GM21825 (cell line): ENCODE data around the gene SLC2A5.

Experiments used
- ATAC-seq: cut with Tn5 transposase; IDR thresholded peaks from one replicate; pipeline ENCODE4 v1.9.1; 2021; ENCODE audit warnings: mild to moderate bottlenecking, moderate library complexity; ENCODE audit not compliant: unreplicated experiment

The SLC2A5 gene

GRCh38 chr1:9093091-9093490, 23.7 kb upstream of the SLC2A5 start:
- ATAC-seq = no peak

DNA sequence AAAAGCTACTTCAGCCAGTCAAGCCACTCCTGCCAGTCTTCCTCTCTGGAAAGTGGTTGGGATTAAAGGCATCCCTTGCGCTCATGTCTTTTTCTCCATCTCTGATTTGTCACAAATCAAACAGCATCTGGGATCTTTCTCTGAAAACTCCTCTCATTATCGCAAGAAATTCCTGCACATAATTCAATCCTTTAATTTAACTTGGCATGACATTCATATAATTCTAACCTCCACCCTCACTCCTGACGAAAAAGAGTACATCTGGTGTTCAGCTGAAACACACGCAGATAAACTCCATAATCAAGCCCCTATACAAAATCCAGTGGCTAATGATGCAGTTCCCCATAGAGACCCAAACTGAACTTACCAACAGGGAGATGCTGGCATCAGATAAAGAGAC, 19.4 kb upstream of the SLC2A5 start:
- no peak for ATAC-seq

DNA sequence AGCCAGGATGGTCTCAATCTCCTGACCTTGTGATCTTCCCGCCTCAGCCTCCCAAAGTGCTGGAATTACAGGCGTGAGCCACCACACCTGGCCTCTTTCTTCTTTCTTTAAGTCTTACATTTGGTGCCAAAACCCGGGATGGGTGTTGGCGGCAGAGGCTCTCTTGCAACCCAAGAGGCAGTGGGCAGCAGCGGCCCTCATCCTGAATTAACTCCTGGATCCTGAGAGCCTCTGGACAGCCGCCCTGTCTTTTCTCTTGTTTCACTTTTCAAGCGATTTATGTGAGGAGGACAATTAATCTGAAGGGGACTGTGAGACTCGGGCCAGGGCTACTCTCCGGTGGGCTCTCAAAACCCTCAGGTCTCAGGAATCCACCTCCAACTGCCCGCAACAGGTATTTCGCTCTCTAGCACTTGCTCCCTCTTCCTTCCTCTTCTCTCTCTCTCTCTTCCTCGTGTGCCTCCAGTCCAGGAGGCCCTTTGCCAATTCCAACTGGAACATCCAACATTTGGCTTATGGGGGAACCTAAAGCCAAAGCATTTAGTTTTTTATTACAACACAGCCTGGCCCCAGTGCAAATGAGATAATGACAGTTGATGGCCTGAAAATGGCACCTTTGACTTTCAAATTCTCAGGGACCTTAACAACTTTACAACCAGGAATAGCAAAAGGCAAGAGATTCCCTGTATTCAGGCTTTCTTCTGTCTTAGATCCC, 18.1 kb upstream of the SLC2A5 start:
- no peak for ATAC-seq

DNA sequence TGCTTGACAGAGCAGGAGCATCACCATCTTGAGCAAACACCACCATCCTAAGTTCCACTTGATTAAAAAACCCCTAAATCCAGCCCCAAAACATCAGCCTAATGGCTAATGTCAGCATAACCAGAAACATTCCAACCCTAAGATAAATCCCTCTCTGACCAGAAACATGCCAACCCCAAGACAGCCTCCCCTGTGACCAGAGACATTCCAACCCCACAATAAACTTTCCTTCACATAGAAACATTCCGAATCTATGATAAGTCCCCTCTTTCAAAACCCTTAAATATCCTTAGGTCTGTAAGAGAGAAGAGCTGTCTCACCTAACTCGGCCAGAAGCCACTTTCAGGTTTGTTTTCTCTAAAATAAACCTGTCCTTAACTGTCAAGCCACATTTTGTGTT, 17.4 kb upstream of the SLC2A5 start:
- ATAC-seq = no peak

DNA sequence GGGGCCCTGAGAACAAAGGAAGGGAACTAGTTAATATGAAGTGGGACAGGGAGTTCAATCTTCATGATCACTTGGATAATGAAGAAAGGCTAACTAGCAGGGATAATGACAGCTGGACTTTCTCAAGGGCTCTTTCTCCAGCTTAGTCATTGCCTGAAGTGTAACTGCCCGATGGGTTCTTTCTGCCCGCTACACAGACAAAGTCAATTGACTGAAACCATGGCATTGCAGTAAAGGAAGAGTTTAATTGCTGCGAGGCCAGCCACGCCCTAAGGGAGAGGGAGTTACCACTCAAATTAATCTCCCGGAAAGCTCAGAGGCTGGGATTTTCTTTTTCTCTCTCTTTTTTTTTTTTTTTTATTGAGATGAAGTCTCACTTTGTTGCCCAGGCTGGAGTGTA, 16.6 kb upstream of the SLC2A5 start:
- ATAC-seq = no peak

DNA sequence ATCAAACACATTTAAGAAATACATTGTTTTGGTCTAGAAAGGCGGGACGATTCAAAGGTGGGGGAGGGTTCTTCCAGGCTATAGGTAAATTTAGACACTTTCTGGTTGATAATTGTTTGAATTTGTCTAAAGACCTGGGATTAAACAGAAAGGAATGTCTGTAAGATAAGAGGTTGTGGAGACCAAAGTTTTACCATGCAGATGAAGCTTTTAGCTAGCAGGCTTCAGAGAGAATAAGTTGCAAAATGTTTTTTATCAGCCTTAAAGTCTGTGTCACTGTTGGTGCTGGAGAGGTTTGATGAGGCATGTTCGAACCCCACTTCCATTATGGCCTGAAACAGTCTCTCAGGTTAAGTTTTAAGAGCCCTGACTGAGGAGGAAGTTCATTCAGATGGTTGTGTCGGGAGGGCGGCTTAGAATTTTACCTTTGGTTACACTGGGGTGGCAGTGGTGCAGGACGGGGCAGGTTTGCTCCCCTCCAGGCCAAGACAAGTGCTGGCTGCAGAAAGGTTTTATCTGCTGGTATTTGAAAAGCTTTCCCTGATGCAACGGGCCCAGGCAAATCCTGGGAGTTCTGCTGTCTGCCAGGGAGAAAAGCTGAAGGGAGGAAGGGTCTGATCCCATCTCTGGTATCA, 16.0 kb upstream of the SLC2A5 start:
- no peak for ATAC-seq

DNA sequence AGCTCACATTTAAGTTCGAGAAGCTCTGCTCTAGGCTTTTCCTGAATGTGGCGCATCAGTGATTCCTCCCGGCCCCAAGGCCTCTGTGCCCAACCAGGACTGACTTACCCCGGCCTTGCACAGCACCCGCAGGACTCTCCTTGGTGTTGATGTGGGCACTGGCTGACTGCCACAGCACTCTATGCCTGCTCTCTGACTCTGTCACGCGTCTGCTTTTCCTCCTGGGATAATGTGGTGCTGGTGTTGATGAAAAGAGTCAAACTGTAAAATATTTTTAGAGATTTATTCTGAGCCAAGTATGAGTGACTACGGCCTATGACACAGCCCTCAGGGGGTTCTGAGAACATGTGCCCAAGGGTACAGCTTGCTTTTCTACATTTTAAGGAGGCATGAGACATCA, 15.5 kb upstream of the SLC2A5 start:
- ATAC-seq = no peak

GRCh38 chr1:9081473-9081872, 12.0 kb upstream of the SLC2A5 start:
- no peak for ATAC-seq

DNA sequence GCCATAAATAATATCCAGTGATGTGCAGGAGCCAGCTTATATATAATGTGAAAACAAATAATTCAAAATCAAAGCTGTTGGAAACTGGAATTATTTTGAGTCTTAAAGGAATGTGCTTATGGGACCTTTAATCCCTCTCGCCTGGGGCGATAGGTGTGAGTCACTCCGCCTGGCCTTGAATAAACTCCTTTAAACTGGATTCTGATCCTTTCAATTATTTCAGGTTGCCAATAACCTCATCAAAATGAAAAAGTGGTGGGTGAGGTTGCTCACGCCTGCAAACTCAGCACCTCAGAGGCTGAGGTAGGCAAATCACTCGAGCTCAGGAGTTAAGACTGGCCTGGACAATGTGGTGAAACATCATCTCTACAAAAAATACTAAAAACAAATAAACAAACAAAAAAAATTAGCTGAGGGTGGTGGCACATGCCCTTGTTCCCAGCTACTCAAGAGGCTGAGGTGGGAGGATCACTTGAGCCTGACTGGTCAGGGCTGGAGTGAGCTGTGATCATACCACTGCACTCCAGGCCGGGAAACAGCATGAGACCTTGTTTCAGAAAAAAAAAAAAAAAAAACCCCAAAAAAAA, 11.4 kb upstream of the SLC2A5 start:
- no peak for ATAC-seq

DNA sequence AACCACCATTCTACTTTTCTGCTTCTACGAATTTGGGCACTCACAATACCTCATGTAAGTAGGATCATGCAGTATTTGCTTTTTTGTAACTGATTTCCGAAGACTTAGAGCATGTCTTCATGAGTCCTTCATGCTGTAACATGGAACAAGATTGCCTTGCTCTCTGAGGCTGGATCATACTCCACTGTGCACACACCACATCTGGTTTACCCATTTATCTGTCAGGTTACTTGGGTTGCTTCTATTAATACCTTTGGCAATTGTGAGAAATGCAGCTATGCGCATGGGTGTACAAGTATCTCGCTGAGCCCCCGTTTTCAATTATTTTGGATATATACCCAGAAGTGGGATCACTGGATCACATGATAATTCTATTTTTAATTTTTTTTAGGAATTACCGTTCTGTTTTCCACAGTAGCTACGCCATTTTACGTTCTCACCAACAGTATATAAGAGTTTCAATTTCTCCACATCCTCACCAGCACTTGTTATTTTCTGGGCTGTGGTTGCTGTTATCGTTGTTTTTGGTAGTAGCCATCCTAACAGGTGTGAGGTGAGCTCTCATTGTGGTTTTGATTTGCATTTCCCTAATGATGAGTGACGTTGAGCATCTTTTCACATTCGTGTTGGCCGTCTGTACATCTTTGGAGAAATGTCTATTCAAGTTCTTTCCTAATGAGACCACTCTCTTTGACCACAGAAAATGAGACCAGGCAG, 10.7 kb upstream of the SLC2A5 start:
- ATAC-seq = peak; percentile 42

- no peak for ATAC-seq
These were observed 9.5 kb upstream of the SLC2A5 start for GRCh38 chr1:9078752-9079500.

DNA sequence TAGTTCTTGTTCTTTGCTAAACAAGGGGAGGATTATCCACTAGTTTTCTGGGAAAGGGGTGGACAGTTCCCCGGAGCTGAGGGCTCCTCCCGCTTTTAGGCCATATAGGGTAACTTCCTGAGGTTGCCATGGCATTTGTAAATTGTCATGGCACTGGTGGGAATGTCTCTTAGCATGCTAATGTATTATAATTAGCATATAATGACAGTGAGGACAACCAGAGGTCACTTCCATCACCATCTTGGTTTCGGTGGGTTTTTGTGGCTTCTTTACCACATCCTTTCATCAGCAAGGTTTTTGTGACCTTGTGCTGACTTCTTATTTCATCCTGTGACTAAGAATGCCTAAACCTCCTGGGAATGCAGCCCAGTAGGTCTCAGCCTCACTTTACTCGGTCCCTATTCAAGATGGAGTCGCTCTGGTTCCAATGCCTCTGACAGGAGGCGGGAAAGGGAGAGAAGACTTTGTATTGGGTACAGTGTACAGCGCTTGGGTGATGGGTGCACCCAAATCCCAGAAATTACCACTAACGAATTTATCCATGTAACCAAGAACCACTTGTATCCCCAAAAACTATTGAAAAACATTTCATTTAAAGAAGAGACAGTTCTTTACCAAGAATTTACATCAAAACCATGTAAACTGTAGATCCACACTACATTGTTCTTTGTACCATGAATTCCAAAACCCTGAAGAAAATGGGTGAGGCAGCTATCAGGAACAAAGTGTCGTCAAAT, 8.7 kb upstream of the SLC2A5 start:
- peak; percentile 37 for ATAC-seq

GRCh38 chr1:9075022-9075421, 5.6 kb upstream of the SLC2A5 start:
- no peak for ATAC-seq

DNA sequence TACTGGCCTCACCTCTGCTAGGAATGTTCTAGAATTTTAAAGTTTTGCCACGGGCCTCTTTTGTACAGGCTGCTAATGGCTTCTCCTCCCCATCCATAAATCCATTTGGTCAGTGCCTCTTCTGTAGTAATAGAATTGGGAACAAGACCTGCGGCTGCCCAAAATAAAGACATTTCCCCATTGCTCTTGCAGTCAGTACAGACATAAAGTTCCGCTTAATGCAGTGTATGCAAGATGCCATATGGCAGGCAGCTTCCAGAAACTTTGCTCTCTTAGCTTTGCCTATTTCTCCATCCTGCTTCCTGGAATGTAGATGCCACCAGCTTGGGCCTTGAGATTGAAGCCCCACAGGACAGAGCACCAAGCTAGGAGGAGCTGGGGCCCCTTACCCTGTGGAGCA, 3.7 kb upstream of the SLC2A5 start:
- no peak for ATAC-seq

DNA sequence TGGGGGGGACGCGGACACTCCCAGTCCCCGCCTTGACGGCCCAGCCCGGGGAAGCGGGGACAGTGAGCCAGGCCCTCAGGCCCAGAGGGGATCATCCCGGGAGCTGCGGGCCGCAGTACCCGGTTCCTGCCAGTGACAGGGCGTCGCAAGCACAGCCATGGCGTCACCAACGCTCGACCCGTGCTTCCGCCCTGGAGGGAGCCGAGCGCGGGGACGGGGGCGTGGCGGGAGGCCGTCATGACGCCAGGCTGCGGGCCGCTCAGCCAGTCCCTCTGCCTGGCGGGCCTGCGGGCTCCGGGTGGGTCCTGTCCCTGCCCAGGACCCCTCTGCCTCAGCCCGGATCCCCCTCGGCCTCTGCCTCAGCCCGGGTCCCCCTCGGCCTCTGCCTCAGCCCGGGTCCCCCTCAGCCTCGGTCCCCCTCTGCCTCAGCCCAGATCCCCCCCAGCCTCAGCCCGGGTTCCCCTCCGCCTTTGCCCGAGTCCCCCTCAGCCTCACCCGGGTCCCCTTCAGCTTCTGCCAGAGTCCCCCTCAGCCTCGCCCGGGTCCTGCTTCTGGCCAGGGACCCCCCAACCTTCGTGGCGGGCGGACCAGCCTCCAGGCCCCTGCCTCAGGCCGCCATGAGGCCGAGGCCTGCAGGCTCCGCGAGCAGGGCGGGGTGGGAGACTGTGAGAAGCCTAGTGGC, 2.3 kb upstream of the SLC2A5 start:
- ATAC-seq = no peak

DNA sequence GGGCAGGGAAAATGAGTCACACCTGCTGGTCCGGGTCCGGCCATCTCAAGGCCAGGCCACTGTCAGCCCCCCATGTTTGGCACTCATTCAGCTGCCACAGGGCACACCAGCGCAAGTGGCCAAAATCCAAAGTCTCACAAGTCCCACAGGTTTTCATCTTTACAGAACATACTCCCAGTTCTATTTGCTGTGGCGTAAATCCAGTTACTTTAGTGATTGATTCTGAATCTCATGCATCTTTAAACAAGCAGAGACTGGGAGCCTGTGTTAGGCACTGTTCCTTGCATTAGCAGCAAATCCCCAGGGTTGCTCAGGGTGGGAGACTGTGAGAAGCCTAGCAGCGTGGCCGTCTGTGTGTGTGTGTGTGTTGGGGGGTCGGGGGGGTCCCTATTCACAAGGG, 1.1 kb upstream of the SLC2A5 start:
- ATAC-seq = no peak

- ATAC-seq = no peak
These were observed 482 bp downstream of the SLC2A5 start for GRCh38 chr1:9068981-9069325.

- no peak for ATAC-seq
These were observed 2.3 kb downstream of the SLC2A5 start for GRCh38 chr1:9066945-9067807.

GRCh38 chr1:9065213-9065751, 4.2 kb downstream of the SLC2A5 start:
- ATAC-seq = no peak
